Lower leg skin (tissue), 4 donors: ENCODE data around the gene CCR5. TPM values are rescaled to one million over a fixed set of nuclear protein-coding genes. Genes with fewer than 3 reads are reported as not detected.
"Not testable (repeated sequence)": the region's sequence is repeated elsewhere in the genome, so short reads cannot be mapped to it uniquely, and the experiment has no call there.

ENCODE experiments used
- DNase-seq, 2 donors: peaks; one replicate each; pipeline ENCODE4 v3.0.0-alpha.2; 2019; ENCODE audit warnings: low spot score in 2 of 2
- H3K4me3 ChIP-seq: fragments of 200-600 bp; sonication (generic); 2 replicates; pipeline ENCODE4 v1.5.1; 2017; ENCODE audit warnings: mild to moderate bottlenecking, low read depth; ENCODE audit not compliant: poor library complexity, severe bottlenecking
- CTCF ChIP-seq, 3 donors: fragments of 450-650 bp; IDR thresholded peaks; one replicate each; pipeline ENCODE4 v1.5.1; 2016; ENCODE audit warnings: antibody characterized with exemption in 3 of 3, mild to moderate bottlenecking in 3 of 3, moderate library complexity in 2 of 3
- POLR2A ChIP-seq, 2 donors: fragments of 450-650 bp; IDR thresholded peaks; one replicate each; pipeline ENCODE4 v1.6.1; 2016 to 2017; ENCODE audit warnings: antibody characterized with exemption in 2 of 2, mild to moderate bottlenecking in 1 of 2, moderate library complexity in 1 of 2
- WGBS, 2 donors: methylation state at CpG; one replicate each; pipeline ENCODE4 v1.1.5; 2018; 5-methylcytosine and 5-hydroxymethylcytosine counted together
- intact Hi-C: fragments of 100-400 bp; cut with DNase I; formaldehyde crosslinking; loops from one replicate; pipeline ENCODE4 v1.15.0; 2023; ENCODE audit warnings: low total_unique reads
- total RNA-seq, 4 donors: library from RNA; depleted of rRNA; stranded (reverse); fragments of >200 nt; gene quantifications; one replicate each; pipeline ENCODE4 v1.1.0, GENCODE V29; 2016

CCR5 gene
- total RNA-seq, 4 donors from 2014 or later = 0.16 to 0.55 (median 0.20) TPM; not detected in 1

DNA sequence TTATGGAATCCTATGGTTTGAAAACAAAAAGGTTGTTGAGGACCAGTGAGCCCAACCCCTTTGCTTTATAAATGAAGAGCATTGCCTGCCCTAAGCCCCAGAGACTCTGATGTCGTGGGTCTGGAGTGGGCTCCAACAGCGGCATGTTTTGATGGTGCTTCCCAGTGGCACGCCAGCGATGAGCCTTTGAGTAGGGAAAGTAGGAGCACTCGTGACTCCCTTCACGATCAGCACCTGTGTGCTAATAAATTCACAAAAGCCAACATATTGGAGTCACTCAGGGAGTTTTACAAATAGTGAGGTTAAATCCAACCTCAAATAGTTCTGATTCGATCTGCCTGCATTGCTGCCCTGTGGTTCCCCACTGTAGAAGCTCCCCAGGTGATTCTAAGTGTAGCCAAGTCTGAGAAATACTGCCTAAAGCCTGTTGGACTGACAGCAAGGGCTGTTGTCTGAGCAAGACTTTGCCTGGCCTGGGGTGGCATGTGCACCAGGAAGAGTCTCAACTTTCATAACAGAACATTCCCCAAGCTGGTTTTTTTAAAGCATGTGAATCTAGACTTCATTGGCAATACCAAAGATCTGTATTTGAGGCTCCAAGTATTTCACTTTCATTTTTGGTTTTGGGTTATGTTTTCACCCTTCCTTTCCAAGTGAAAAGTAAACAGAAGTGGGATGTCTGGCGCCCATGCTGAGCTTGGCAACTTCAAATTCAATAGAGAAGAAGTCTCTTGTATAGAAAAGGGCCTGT lies 9.9 kb downstream of the CCR5 start:
- 57% methylated on average over 8 of the region's 8 CpGs for WGBS, 2 donors
- no peak overlapping the region for H3K4me3 ChIP-seq
- no peak for DNase-seq
- TF ChIP-seq CTCF (IDR thresholded peaks at IDR 0.05) = no peak
- no peak for TF ChIP-seq POLR2A (IDR thresholded peaks at IDR 0.05)
- intact Hi-C loops = no loop called here

GRCh38 chr3:46381625-46382024 lies 10.9 kb downstream of the CCR5 start:
- DNase-seq = no peak
- H3K4me3 ChIP-seq = no peak overlapping the region
- TF ChIP-seq CTCF (IDR thresholded peaks at IDR 0.05) (no peak), POLR2A (IDR thresholded peaks at IDR 0.05) (no peak)
- intact Hi-C loops = no loop called here
- WGBS, 2 donors = 36 to 39% methylated on average over 3 of the region's 3 CpGs

GRCh38 chr3:46383211-46383950 lies 12.6 kb downstream of the CCR5 start:
- WGBS, 2 donors = 57 to 58% methylated on average over 6 of the region's 6 CpGs
- intact Hi-C loops = no loop called here
- TF ChIP-seq POLR2A (IDR thresholded peaks at IDR 0.05) (no peak), CTCF (IDR thresholded peaks at IDR 0.05) (no peak)
- H3K4me3 ChIP-seq = no peak overlapping the region
- DNase-seq = no peak

GRCh38 chr3:46383951-46384330 lies 13.2 kb downstream of the CCR5 start:
- intact Hi-C loops = no loop called here
- 61 to 69% methylated on average over 5 of the region's 5 CpGs for WGBS, 2 donors
- no peak for TF ChIP-seq CTCF (IDR thresholded peaks at IDR 0.05)
- TF ChIP-seq POLR2A (IDR thresholded peaks at IDR 0.05) = no peak
- H3K4me3 ChIP-seq = no peak overlapping the region
- no peak for DNase-seq

DNA sequence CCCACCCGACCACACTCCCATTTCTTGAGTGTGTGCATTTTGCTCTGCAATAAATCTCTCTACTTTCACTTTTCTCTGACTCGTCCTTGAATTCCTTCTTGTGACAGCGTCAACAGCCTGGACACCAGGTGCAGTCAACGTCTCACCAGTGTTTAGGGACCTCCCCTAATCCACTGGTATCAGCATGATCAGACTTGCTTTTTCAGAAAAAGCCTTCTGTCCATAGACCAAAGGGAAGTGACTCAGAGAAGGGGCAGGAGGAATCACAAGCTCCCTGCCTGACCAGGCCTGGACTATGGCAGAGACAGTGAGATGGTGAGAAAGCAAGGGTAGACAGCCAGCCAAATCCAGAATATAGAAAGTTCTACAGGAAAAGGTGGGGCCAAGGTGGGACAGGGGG lies 15.5 kb downstream of the CCR5 start:
- no peak overlapping the region for H3K4me3 ChIP-seq
- intact Hi-C loops = no loop called here
- WGBS, 2 donors = 43 to 46% methylated on average over 4 of the region's 4 CpGs
- TF ChIP-seq POLR2A (IDR thresholded peaks at IDR 0.05) = no peak
- no peak for TF ChIP-seq CTCF (IDR thresholded peaks at IDR 0.05)
- no peak for DNase-seq

DNA sequence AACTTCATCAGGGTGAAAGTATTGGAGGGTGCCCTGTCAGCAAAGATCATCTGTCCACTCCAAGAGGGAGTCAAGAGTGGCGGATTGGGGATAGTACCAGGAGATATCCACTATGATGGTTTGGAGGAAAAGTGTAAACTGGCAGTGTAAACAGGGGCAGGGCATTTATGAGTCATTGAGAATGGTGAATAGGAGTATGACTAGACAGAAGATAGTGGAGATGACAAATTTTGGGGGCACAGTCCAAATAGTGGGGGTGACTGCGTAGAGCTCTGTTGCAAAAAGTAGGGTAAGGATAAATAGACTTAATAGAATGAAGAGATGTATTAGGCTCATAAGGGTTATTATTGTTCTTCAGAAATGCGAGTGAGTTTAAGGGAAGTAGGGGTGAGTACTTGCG lies 18.1 kb downstream of the CCR5 start:
- intact Hi-C loops, H3K4me3 ChIP-seq, DNase-seq: not testable (repeated sequence)
- WGBS, 2 donors = 90 to 91% methylated on average over 4 of the region's 4 CpGs
